A673 (cell line): ENCODE results near the gene CPEB4. TPM values are rescaled to one million over a fixed set of nuclear protein-coding genes. Genes with fewer than 3 reads are reported as not detected.

Experiments
- BruUV-seq: library from RNA; stranded (reverse); fragments of 400-500 nt; replicated peaks from 2 replicates; lab custom pipeline; 2021; lab: Mats Ljungman, UMichigan
- CTCF ChIA-PET: fragments of 300-600 bp; sonication (Branson Sonifier 250); formaldehyde crosslinking; loops from one replicate; lab custom pipeline; 2022; ENCODE audit warnings: antibody characterized with exemption; lab: Charles Lee
- POLR2A ChIA-PET: fragments of 300-600 bp; sonication (Branson Sonifier 250); formaldehyde crosslinking; loops from one replicate; lab custom pipeline; 2022; ENCODE audit warnings: antibody characterized with exemption; ENCODE audit not compliant: low non-redundant PET; lab: Charles Lee
- DNase-seq: peaks from one replicate; pipeline ENCODE4 v3.0.0-alpha.2; 2015; ENCODE audit warnings: low spot score
- H3K27ac ChIP-seq: fragments of 200-600 bp; sonication (generic); 2 replicates; pipeline ENCODE4 v1.5.1; 2016; ENCODE audit warnings: mixed run types, low read depth, mild to moderate bottlenecking, mixed read lengths, antibody characterized with exemption, low read length; ENCODE audit not compliant: poor library complexity, severe bottlenecking
- H3K27me3 ChIP-seq: fragments of 200-600 bp; sonication (generic); replicated peaks from 2 replicates; pipeline ENCODE4 v1.6.1; 2017; ENCODE audit warnings: mixed run types, low read depth, mild to moderate bottlenecking, mixed read lengths, antibody characterized with exemption, low read length; ENCODE audit not compliant: insufficient read depth, poor library complexity
- H3K36me3 ChIP-seq: fragments of 200-600 bp; sonication (generic); 2 replicates; pipeline ENCODE4 v1.6.1; 2016; ENCODE audit warnings: mixed run types, mild to moderate bottlenecking, mixed read lengths, antibody characterized with exemption, low read length; ENCODE audit not compliant: insufficient read depth, poor library complexity, severe bottlenecking
- H3K4me1 ChIP-seq: fragments of 200-600 bp; sonication (generic); 2 replicates; pipeline ENCODE4 v1.6.1; 2017; ENCODE audit warnings: mixed run types, mild to moderate bottlenecking, mixed read lengths, antibody characterized with exemption, low read length; ENCODE audit not compliant: insufficient read depth, poor library complexity, severe bottlenecking
- H3K4me3 ChIP-seq: fragments of 200-600 bp; sonication (generic); 2 replicates; pipeline ENCODE4 v1.5.1; 2016; ENCODE audit warnings: low read depth, mixed run types, mild to moderate bottlenecking, mixed read lengths, low read length; ENCODE audit not compliant: poor library complexity, severe bottlenecking
- H3K9me3 ChIP-seq: fragments of 200-600 bp; sonication (generic); 2 replicates; pipeline ENCODE4 v1.6.1; 2016; ENCODE audit warnings: mixed run types, low read depth, mild to moderate bottlenecking, mixed read lengths, antibody characterized with exemption, low read length; ENCODE audit not compliant: poor library complexity, severe bottlenecking
- EZH2 ChIP-seq: fragments of 200-600 bp; sonication (generic); IDR thresholded peaks from 2 replicates; pipeline ENCODE4 v1.6.1; 2017; ENCODE audit warnings: borderline replicate concordance, low read depth, mild to moderate bottlenecking, mixed read lengths, antibody characterized with exemption, low read length; ENCODE audit not compliant: poor library complexity, severe bottlenecking
- intact Hi-C: fragments of 100-400 bp; cut with micrococcal nuclease; formaldehyde crosslinking; loops from one replicate; pipeline ENCODE4 v1.10.0; 2022; ENCODE audit not compliant: unreplicated experiment
- total RNA-seq: library from RNA; stranded (reverse); gene quantifications from 2 replicates; pipeline ENCODE4 v1.2.3, GENCODE V29; 2021
- TF ChIP-seq, protein P1 (sequence below): fragments of 300-800, 200-600 bp; sonication (generic); conservative IDR thresholded peaks from 2 replicates; pipeline ENCODE4 v1.5.1; 2017; ENCODE audit warnings: low read depth, mild to moderate bottlenecking, antibody characterized with exemption, low read length, moderate library complexity, mixed read lengths

The CPEB4 gene
- total RNA-seq, 1 experiment from 2014 or later, result 1.6 TPM

- no TSS peak for BruUV-seq
Measured at GRCh38 chr5:173920866-173921555, 32.9 kb downstream of the CPEB4 start.

DNA sequence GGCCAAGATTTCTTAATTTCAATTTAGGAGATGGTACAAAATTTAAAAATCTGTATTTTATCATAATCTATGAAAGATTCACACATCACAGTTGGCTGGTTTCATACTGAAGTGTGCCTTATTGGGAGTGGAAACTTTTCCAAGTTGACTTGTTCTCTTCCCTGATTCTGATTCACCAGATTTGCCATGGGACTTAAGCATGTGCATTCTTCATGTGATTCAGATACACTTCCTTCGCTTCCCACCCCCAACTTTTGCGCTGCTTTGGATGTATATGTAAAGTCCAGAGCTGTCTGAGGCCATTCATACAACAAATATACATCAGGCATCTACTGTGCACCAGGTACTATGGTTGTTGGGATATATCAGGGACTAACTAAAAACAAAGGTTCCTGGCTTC lies 34.4 kb downstream of the CPEB4 start:
- intact Hi-C loops, result no loop called here
- Histone ChIP-seq H3K27me3 (no peaks in the 10 kb centered on the region), H3K27ac (no peak overlapping the region), H3K4me1 (no peaks in the 10 kb centered on the region), H3K9me3 (no peaks in the 10 kb centered on the region), H3K36me3 (no peaks in the 10 kb centered on the region), H3K4me3 (no peak overlapping the region)
- ChIA-PET CTCF (no interaction called here), POLR2A (no interaction called here)
- DNase-seq, result no peak
- BruUV-seq, result no TSS peak
- TF ChIP-seq, protein P1, sequence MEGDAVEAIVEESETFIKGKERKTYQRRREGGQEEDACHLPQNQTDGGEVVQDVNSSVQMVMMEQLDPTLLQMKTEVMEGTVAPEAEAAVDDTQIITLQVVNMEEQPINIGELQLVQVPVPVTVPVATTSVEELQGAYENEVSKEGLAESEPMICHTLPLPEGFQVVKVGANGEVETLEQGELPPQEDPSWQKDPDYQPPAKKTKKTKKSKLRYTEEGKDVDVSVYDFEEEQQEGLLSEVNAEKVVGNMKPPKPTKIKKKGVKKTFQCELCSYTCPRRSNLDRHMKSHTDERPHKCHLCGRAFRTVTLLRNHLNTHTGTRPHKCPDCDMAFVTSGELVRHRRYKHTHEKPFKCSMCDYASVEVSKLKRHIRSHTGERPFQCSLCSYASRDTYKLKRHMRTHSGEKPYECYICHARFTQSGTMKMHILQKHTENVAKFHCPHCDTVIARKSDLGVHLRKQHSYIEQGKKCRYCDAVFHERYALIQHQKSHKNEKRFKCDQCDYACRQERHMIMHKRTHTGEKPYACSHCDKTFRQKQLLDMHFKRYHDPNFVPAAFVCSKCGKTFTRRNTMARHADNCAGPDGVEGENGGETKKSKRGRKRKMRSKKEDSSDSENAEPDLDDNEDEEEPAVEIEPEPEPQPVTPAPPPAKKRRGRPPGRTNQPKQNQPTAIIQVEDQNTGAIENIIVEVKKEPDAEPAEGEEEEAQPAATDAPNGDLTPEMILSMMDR, result no peak
- TF ChIP-seq EZH2, result no peak

More at GRCh38 chr5:173920866-173921555, 32.9 kb downstream of the CPEB4 start:
- ChIA-PET POLR2A (no interaction called here), CTCF (no interaction called here)
- DNase-seq, result no peak
- TF ChIP-seq EZH2, result no peak
- TF ChIP-seq, protein P1, result no peak
- Histone ChIP-seq H3K9me3 (no peaks in the 10 kb centered on the region), H3K36me3 (no peaks in the 10 kb centered on the region), H3K4me3 (no peak overlapping the region), H3K4me1 (no peaks in the 10 kb centered on the region), H3K27ac (no peak overlapping the region), H3K27me3 (no peaks in the 10 kb centered on the region)
- intact Hi-C loops, result no loop called here

DNA sequence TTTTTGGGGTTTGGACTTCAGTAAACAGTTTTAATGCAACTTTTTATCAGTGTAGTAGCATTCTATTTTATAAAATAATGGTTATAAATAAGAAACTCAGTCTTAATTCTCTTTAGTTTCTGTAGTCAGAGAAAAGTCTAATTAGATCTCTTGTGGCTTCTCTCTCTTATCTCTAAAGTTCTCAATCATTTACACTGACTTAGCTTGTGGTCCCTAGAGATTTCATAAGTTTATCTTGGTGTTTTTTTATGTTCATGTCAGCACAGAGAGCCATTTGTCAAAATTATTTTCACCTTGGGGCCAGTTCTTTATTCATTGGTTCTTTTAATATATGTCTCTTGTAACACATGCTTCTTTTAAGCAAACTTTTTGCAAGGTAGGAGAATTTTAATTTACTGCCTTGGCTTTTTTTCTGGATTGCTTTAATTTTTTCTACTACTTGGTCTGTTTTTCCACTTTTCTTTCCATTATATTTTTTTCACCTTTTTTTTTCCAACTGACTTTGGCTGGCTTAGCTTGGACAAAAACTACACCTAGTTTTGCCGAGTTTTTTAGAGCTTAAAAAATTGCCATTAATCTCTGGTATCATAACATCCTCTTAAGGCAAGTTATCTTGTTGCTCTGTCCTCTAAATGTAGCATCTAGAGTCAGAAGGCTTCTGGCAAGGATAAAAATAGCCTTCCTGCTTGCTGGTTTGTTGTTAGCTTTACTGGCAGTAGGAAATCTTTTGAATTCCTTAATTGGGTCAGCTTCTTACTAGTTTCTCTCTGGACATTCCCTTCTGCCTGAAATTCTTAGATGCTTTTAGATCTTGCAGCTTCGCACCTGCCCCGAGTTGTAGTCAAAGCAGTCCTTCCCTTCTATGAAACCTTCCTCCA lies 35.3 kb downstream of the CPEB4 start:
- ChIA-PET CTCF (no interaction called here), POLR2A (interaction anchor here (0.6 kb wide), 1 partner anchor 1655 kb away, joined by 14 read pairs; no protein-coding TSS in a partner anchor)
- Histone ChIP-seq H3K27me3 (no peaks in the 10 kb centered on the region), H3K4me1 (no peaks in the 10 kb centered on the region), H3K36me3 (no peaks in the 10 kb centered on the region), H3K27ac (no peak overlapping the region), H3K4me3 (no peak overlapping the region), H3K9me3 (no peaks in the 10 kb centered on the region)
- intact Hi-C loops, result no loop called here
- TF ChIP-seq, protein P1, result no peak
- no peak for TF ChIP-seq EZH2
- no TSS peak for BruUV-seq
- no peak for DNase-seq
